GM19372 (cell line): ENCODE results near the gene RAB10.
"Not testable (repeated sequence)": the region's sequence is repeated elsewhere in the genome, so short reads cannot be mapped to it uniquely, and the experiment has no call there.

Source experiments
- ATAC-seq: cut with Tn5 transposase; IDR thresholded peaks from one replicate; pipeline ENCODE4 v1.9.1; 2021; ENCODE audit warnings: mild to moderate bottlenecking, low read depth, moderate library complexity; ENCODE audit not compliant: unreplicated experiment

Gene RAB10

DNA sequence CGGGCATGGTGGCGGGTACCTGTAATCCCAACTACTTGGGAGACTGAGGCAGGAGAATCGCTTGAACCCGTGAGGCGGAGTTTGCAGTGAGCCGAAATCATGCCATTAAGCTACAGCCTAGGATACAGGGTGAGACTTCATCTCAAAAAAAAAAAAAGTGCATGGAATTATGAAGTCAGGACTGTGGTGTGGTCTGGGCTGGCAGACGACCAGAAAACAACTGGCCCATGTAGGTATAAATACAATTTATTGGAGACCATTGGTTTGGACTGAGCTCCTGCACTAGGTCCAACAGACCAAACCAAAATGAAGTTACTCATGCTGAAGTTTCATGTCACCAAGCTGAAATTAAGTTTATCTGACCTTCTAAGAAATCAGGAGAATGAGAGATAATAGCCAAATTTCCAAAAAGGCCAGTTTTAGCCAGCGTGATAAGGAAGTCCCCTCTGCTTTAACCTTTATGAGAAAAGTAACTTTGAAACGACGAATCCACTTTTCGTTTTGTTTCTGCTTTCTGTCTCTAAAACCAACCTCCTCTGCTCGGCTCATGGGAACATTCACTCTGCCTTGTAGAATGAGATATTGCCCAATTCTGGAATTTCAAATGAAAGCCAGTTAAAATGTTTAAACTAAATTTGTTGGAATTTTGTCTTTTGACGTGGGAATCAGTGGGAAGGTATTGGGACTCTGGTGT is 17.7 kb upstream of the RAB10 start:
- ATAC-seq: no peak

DNA sequence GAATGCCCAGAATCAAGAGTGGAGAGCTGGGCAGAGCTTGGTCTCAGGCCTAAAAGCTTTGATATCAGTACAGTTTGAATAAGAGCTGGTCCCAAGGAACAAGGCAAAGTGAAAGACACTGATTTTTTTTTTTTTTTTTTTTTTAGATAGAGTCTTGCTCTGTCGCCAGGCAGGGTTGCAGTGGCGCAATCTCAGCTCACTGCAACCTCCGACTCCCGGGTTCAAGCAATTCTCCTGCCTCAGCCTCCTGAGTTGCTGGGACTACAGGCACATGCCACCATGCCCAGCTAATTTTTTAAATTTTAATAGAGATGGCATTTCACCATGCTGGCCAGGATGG is 17.2 kb upstream of the RAB10 start:
- not testable (repeated sequence) for ATAC-seq

DNA sequence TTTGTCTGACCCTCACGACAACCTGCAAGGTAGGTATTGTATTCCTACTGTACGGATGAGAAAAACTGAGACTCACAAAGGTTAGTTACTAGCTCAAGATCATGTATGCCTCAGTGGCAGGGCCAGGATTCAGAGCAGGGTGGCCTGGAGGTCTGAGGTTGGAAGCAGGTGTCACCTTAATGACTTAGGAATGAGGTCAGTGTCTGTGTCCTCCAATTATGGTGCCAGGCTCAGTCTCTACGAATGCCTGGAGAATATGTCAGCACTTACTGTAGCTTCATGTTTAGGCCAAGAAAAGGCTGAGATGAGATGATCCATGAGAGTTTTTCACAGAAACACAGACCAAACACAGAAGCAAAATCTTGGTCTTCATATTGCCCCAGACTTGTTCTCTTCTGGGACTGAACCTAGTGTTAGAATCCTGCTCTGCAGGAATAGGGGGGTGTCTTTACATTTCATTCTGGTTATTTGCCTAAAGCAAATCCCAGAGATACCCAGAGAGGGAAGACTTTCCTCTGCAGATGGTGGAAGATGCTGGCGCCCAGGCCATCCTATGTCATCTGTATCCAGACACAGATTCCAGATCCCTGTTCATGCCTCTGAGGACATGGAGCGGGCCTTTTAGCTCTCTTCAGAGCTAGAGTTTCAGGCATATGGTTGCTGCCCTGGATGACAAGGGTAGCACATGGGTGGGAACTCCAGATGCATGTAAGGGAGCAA is 16.3 kb upstream of the RAB10 start:
- ATAC-seq: no peak

DNA sequence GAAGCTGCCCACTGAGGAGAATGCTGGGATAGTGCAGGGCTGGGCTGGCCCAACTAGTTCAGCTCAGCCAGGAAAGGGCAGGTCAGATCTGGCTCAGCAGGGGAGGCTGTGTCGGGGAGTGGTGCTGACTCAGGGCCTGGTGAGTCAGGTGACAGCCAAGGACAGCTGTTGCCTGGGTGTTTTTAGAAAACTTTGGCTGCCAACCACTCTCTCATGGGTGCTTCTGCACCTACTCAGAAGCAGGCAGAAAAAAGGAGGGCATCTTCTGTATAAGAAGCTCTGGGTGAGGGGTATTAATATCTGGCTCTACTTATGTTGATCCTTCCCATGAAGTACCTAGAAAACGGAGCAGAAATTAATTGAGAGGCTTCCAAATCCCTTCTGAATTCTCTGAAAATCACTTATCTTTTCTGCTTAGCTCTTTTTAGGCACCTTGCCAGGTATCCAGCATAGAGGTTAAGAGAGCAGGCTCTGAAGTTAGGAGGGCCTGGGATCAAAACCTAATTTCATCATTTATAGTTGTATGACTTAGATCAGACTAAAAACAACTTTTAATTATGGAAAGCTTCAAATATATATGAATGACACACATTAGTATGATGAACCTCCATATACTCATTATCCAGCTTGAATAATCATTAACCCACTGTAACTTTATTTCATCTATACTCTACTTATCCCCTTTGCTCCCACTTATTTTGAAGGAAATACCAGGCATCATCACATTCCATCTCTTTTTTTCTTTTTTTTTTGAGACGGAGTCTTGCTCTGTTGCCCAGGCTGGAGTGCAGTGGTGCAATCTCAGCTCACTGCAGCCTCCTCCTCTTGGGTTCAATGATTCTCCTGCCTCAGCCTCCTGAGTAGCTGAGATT is 15.5 kb upstream of the RAB10 start:
- ATAC-seq: no peak

DNA sequence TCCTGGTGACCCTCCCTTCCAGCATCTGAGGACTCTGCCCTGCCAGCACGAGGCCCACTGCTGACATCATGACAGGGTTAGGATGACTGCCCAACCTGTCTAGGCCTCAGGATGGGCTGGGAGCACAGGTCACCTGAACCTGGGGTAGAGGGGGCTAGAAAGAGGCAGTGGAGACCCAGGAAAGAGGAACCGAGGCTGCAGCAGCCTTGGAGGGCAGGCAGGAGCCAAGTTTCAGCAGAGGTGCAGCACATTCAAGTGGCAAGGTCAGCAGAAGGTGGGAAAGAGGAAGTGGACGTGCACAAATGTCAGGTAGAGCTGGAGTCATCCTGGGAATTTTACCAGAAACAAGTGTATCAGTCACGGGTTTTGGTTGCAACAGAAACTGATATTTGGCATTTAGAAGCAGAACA is 13.6 kb upstream of the RAB10 start:
- ATAC-seq: no peak

- ATAC-seq: no peak
Measured at GRCh38 chr2:26024260-26024659, 9.6 kb upstream of the RAB10 start.

DNA sequence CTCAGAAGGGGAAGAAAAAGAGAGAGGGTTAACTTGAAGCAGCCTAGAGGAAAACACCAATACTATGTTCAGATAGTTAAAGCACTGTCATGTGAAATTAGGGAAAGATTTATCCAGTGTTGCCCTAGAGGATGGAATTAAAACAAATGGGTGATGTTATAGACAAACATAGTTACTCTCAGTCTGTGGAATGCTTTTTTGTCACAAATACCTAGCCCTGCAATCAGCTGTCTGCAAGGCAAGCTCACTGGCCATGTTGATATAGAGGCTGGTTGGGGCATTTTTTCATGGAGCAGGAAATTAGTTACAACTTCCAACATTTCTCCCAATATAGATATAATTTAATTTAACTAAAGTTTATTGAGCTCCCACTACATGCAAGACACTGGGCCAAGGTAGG is 8.4 kb upstream of the RAB10 start:
- ATAC-seq: no peak

DNA sequence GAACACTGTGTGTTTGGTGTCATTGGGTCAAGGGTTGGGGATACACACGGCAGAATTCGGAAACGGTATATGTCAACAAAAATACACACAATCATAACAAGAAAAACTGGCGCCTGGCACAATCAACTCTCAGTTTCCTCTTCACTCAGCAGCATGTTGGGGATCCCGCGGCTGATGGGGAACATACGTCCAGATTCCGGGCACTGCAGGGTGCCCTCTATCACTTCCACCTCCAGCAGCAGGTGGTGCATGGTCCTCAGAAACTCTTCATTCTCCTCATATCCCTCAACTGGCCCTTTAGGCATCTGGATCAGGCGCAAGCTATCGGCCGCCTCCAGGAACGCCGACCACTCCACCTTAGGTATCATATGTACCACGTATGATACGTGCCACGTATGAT is 5.8 kb upstream of the RAB10 start:
- not testable (repeated sequence) for ATAC-seq

GRCh38 chr2:26032586-26033269 is 1.2 kb upstream of the RAB10 start:
- not testable (repeated sequence) for ATAC-seq

DNA sequence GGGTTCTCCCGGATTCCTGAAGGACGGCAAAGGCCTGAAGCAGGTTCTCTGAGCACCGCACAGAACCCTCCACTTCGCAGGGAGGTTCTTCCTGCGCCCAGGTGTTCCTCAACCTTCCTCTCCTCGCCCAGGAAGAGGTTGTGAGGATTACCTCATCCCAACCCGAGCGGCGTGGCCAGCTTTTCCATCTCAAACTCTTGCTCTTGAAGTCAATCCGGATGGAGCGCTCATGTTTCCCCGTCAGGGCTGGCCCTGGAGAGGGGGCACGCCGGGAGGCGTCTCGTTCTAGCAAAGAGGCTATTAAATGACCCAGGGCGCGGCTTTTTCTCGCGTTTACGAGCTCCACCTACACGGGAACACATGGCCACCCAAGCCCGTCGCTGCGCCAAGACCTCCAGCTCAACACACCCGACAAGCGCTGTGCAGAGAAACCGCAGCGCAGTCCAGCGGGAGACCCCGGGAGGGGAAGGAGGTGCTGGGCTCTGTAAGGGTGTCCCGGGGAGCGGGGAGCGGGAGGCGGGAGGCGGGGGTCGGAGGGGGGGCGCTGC is 540 bp upstream of the RAB10 start:
- ATAC-seq: peak; percentile 24

GRCh38 chr2:26034637-26034992 is 731 bp downstream of the RAB10 start:
- ATAC-seq: no peak

DNA sequence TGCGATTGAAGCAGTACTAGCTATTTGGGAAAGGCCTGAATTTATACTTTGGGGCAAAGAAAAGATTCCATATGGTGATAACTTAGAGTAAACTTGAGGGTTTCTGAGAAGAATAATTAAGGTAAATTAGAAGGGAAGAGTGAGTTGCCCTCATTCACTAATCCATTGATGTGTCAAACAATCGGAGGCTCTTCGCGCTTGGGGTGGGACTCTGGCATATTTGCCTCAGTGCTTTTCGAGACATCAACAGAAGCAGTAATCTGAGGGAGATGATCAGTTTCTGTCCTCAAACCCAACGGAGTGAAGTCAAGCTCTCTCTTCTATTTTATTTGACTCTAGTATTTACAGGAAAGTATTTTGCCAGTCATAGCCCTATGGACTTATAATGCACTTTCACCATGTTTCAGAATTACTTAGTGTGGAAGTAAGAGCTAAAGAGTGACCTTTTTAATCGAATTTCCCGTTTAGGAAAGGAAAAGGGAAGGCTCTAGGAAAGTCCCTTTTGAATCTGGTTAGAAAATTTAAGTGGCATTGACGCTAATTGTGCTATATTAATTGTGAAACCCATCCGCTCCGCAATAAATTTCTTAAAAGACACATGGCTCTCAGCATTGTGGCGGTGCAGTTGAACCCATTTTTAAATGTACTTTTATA is 1.3 kb downstream of the RAB10 start:
- no peak for ATAC-seq

DNA sequence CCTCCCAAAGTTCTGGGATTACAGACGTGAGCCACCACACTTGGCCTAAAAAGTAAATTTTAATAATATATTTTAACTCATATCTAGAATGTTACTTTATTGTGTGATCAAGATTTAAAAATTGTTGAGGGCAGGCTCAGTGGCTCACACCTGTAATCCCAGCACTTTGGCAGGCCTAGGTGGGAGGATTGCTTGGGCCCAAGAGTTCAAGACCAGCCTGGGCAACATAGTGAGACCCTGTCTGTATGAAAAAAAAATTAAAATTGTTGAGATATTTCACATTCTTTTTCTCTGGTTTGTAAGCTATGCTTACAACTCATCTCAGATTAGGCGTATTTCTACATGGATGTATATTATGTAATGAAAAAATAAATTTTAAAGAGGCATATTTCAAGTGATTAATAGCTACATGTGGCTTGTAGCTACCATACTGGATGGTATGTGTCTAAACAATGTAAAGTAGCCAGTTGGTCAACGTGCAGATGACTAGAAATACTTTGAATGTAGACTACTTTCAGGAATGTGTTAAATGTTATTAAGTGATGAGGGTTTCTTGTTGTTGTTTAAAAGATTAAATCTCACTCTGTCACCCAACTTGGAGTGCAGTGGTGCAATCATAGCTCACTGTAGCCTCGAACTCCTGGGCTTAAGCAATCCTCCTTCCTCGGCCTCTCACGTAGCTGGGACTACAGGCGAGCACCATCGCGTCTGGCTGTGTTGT is 5.9 kb downstream of the RAB10 start:
- ATAC-seq: no peak

GRCh38 chr2:26043109-26043508 is 9.2 kb downstream of the RAB10 start:
- no peak for ATAC-seq

GRCh38 chr2:26043862-26044696 is 10.2 kb downstream of the RAB10 start:
- ATAC-seq: no peak

- no peak for ATAC-seq
Measured at GRCh38 chr2:26048791-26049190, 14.9 kb downstream of the RAB10 start.

GRCh38 chr2:26049641-26050040 is 15.8 kb downstream of the RAB10 start:
- no peak for ATAC-seq

GRCh38 chr2:26052740-26053139 is 18.9 kb downstream of the RAB10 start:
- ATAC-seq: no peak
